Osteocyte (in vitro differentiated cells): ENCODE results near the gene RYR3. TPM values are rescaled to one million over a fixed set of nuclear protein-coding genes. Genes with fewer than 3 reads are reported as not detected.

Experiments used
- DNase-seq: peaks from one replicate; pipeline ENCODE4 v3.0.0; 2021; ENCODE audit warnings: mixed read lengths; ENCODE audit not compliant: unreplicated experiment; ENCODE audit errors: extremely low spot score
- H3K27ac Mint-ChIP-seq: one replicate; pipeline ENCODE4 v1.8.0; 2021; ENCODE audit warnings: mild to moderate bottlenecking, mixed read lengths; ENCODE audit not compliant: unreplicated experiment
- H3K27me3 Mint-ChIP-seq: one replicate; pipeline ENCODE4 v1.8.0; 2021; ENCODE audit warnings: mixed read lengths; ENCODE audit not compliant: unreplicated experiment
- H3K36me3 Mint-ChIP-seq: one replicate; pipeline ENCODE4 v1.8.0; 2021; ENCODE audit warnings: mixed read lengths; ENCODE audit not compliant: unreplicated experiment
- H3K4me1 Mint-ChIP-seq: one replicate; pipeline ENCODE4 v1.8.0; 2021; ENCODE audit warnings: mixed read lengths; ENCODE audit not compliant: unreplicated experiment
- H3K4me3 Mint-ChIP-seq: one replicate; pipeline ENCODE4 v1.8.0; 2021; ENCODE audit warnings: mild to moderate bottlenecking, moderate library complexity, mixed read lengths; ENCODE audit not compliant: unreplicated experiment
- H3K9me3 Mint-ChIP-seq: one replicate; pipeline ENCODE4 v1.8.0; 2021; ENCODE audit warnings: mixed read lengths; ENCODE audit not compliant: unreplicated experiment
- total RNA-seq: library from RNA; stranded (reverse); gene quantifications from 2 replicates; pipeline ENCODE4 v1.2.1, GENCODE V29; 2021
- TF ChIP-seq, protein P1 (sequence below): fragments of 200-600 bp; sonication (generic); IDR thresholded peaks from 2 replicates; pipeline ENCODE4 v1.5.0; 2021; ENCODE audit warnings: antibody characterized with exemption, mild to moderate bottlenecking, moderate library complexity

Gene RYR3
- total RNA-seq, 1 donor from 2014 or later = not detected

- TF ChIP-seq, protein P1, sequence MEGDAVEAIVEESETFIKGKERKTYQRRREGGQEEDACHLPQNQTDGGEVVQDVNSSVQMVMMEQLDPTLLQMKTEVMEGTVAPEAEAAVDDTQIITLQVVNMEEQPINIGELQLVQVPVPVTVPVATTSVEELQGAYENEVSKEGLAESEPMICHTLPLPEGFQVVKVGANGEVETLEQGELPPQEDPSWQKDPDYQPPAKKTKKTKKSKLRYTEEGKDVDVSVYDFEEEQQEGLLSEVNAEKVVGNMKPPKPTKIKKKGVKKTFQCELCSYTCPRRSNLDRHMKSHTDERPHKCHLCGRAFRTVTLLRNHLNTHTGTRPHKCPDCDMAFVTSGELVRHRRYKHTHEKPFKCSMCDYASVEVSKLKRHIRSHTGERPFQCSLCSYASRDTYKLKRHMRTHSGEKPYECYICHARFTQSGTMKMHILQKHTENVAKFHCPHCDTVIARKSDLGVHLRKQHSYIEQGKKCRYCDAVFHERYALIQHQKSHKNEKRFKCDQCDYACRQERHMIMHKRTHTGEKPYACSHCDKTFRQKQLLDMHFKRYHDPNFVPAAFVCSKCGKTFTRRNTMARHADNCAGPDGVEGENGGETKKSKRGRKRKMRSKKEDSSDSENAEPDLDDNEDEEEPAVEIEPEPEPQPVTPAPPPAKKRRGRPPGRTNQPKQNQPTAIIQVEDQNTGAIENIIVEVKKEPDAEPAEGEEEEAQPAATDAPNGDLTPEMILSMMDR = peak; percentile 86
- peaks cover 3% of the 10 kb centered on the region for H3K4me1 Mint-ChIP-seq
- no peak overlapping the region for H3K4me3 Mint-ChIP-seq
- no peaks in the 10 kb centered on the region for H3K36me3 Mint-ChIP-seq
- no peak for DNase-seq
- H3K27me3 Mint-ChIP-seq = peaks cover 2% of the 10 kb centered on the region
- no peaks in the 10 kb centered on the region for H3K9me3 Mint-ChIP-seq
- H3K27ac Mint-ChIP-seq = no peak overlapping the region
Observed at GRCh38 chr15:33292717-33293307, 18.0 kb upstream of the RYR3 start.

- DNase-seq = no peak
- Mint-ChIP-seq H3K9me3 (no peaks in the 10 kb centered on the region), H3K4me1 (peaks cover 3% of the 10 kb centered on the region), H3K27me3 (peaks cover 5% of the 10 kb centered on the region), H3K36me3 (no peaks in the 10 kb centered on the region), H3K4me3 (no peak overlapping the region), H3K27ac (no peak overlapping the region)
- TF ChIP-seq, protein P1 = no peak
Observed at GRCh38 chr15:33293713-33294334, 16.9 kb upstream of the RYR3 start.

DNA sequence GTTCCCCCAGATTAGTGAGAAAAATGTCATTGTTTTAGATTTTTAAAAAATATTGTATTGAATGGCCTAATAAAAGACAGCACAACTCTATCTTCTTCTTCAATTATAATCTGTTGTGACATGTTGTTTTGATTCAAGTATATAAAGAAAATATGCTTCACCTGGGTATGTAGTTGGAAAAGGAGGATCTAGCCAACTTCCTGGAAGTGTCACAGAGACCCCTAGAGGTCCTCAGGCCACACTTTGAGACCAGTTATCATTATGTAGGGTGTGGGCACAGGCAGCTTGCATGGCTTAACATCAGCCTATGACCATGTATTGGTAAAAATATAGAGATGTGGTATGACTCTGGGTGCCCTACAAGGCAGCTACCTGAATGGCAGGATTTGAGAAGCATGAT is 14.7 kb upstream of the RYR3 start:
- Mint-ChIP-seq H3K36me3 (no peaks in the 10 kb centered on the region), H3K9me3 (no peaks in the 10 kb centered on the region), H3K27ac (no peak overlapping the region), H3K4me1 (peaks cover 3% of the 10 kb centered on the region), H3K27me3 (peaks cover 14% of the 10 kb centered on the region), H3K4me3 (no peak overlapping the region)
- TF ChIP-seq, protein P1 = no peak
- no peak for DNase-seq

DNA sequence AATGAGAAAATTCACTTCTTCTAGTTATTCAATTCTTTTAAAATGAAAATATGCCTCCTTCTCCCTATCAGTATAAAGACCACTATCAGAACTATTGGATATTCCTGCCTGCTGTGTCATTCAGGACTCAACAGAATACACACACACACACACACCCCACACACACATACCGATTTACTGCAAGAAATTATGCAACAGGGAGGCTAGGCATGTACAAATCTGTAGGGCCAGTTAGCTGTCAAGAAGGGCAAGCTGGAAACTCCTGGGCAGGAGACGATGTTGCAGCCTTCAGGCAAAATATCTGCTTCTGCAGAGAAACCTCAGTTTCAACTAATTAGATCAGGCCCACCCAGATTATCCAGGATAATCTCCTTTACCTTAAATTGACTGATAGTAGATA is 13.9 kb upstream of the RYR3 start:
- peaks cover 3% of the 10 kb centered on the region for H3K4me1 Mint-ChIP-seq
- H3K9me3 Mint-ChIP-seq = no peaks in the 10 kb centered on the region
- no peak overlapping the region for H3K27ac Mint-ChIP-seq
- TF ChIP-seq, protein P1 = no peak
- no peaks in the 10 kb centered on the region for H3K36me3 Mint-ChIP-seq
- H3K27me3 Mint-ChIP-seq = peaks cover 18% of the 10 kb centered on the region
- no peak overlapping the region for H3K4me3 Mint-ChIP-seq
- no peak for DNase-seq

GRCh38 chr15:33298631-33299030 is 12.1 kb upstream of the RYR3 start:
- TF ChIP-seq, protein P1 = no peak
- H3K36me3 Mint-ChIP-seq = no peaks in the 10 kb centered on the region

More at GRCh38 chr15:33298631-33299030, 12.1 kb upstream of the RYR3 start:
- DNase-seq = no peak
- Mint-ChIP-seq H3K27ac (no peak overlapping the region), H3K4me3 (no peak overlapping the region), H3K27me3 (peaks cover 36% of the 10 kb centered on the region), H3K9me3 (no peaks in the 10 kb centered on the region), H3K4me1 (no peaks in the 10 kb centered on the region)
